Activated CD4-positive, alpha-beta T cell treated with anti-CD3 and anti-CD28 coated beads for 24 hours (primary cell): Measurements from ENCODE around the gene NINJ2.

Experiments used
- DNase-seq, 2 donors: peaks; one replicate each; pipeline ENCODE4 v3.0.0-alpha.2; 2020; ENCODE audit warnings: low read depth in 2 of 2

NINJ2 gene

DNA sequence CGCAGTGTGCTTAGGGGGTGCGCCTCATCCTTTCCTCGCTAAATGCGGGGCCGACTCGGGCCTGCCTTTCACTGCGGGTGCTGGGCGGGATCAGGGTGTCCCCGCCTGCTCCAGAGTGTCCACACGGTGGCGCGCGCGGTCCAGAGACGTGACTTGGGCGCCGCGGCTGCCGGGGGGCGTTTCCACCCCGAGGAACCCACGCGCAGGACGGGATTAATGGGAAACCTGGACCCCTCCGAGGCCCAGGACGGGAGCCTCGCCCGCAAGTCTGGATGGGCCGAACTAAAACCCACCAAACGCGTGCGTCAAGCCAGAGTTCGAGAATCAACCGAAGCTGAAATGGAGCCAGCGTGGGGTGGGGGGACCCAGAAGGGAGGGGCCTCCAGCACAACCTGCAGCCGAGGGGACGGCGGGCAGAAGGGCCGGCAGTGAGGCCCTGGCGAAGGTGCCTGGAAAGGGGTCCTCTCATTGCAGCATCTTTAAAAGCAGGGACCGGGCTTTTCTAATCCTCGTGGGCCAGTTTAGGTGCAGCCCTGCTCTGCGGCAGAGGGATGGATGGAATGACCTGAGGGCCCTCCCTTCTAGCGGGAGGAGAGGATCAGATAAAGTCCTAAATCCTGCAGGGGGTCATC, 93.3 kb downstream of the NINJ2 start:
- DNase-seq = peak; percentile 83 to 85

GRCh38 chr12:569091-569676, 94.1 kb downstream of the NINJ2 start:
- DNase-seq = no peak

GRCh38 chr12:568486-568885, 94.8 kb downstream of the NINJ2 start:
- DNase-seq = no peak

DNA sequence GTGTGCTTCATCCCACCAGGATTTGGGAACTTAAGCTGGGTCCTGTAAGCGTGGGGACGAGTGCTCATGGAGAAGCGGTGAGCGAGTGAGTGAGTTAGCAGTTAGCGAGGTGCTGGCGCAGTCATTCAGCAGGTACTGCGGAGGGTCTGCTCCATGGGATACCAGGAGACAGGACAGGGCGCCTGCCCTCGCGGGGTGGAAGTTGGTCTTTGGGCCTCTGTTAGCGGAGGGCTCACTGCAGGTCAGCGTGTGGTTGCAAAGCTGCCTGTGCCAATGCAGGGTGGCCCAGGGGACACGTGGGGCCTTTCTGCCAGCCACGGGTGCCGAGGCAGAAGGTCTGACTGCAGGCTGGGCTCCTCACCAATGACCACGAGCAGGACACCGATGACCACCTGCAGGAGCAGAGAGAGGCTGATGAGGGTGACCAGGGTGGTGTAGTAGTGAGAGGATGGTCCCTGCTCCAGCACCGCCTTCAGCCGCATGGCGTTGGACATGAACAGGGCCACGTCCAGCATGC, 97.6 kb downstream of the NINJ2 start:
- no peak for DNase-seq

DNA sequence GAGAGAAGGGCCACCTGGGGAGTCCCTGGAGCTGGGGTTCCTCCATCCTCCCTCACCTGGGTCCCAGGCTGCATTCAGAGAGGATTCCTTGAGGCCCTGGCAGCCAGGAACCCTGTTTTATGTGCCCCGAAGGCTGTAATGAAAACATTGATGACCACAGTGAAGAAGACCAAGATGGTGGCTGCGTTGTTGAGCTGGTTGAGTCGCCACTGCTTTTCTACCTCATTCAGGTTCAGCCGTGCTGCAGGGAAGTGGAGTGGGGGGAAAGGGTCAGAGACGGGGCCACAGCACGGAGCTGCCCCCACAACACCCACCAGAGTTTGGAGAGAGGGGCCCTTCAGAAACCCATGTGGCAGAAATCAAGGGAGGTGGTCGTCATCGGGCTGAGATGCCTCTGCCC, 98.1 kb downstream of the NINJ2 start:
- no peak for DNase-seq

DNA sequence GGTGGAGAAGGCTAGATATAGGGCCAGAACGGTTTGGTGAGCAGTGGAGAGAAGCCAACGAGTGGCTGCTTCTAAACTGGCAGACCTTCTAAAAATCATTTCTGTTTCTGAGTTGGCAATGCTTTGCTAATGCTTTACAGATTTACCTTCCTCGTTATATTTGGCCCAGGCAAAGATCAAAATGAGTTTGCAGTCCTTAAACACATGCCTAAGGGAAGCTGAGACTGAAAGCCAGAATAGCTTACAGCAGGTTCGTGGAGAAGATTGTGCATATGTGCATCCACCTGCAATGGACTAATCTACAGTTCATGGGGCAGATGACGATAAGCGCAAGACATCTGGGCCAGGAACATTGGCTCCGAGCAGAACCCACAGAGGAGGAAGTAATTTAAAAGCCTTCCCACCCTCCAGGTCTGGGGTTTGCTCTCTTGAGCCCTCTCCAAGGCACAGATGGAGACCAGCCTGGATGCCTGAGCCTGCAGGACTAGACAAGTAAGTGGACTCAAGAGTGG, 99.4 kb downstream of the NINJ2 start:
- DNase-seq = no peak

- DNase-seq = peak in 1 of 2 donors; percentile 30
These were observed 99.9 kb downstream of the NINJ2 start for GRCh38 chr12:563250-563781.

DNA sequence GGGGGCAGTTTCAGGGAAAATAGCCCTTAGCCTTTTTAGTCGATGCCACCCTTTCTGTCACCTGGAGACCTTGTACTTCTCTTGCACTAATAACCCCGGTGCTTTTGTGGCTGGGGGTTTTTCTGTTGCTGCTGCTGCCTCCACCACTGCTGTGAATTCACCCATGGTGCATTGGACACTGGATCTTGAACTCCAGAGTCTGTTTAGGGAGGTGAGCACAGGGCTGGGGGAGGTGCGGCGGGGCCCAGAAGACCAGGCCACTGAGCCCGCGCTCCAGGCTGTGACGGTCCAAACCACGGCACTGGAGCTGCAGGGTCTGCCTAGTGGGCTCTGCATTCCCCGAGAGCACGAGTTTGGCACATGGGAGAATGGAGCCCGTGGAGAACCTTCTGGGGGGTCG, 100.6 kb downstream of the NINJ2 start:
- no peak for DNase-seq

DNA sequence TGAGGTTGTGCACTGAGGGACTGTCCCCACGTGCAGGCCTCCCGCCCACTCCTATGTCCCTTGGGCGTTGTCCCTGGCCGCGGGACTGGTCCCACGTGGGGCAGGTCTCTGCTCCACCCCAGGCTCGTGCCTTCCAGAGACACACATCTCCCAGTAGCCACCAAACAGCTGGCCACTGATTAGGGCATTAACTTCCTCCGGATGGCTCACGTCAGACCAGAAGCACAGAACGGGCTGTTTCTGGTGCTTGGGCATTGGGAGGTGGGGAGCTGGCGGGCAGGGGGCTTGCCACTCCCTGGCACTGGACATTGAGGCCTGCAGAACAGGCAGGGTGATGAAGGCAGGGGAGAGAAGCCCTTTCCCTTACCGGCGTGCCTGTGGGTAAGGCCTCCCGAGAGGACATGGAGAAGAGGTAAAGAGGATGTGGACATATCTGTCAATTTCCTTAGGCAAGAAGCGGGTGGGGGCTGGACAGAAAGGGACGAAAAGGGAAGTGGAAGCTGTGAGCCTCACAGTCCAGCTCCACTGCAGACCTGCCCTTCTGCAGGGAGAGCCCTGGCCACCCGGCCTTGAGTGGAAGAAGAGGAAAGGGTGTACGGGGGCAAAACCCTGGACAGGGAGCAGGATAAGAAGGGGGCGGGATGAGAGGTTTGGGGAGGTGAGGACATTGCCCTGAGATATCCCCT, 101.2 kb downstream of the NINJ2 start:
- DNase-seq = no peak

DNA sequence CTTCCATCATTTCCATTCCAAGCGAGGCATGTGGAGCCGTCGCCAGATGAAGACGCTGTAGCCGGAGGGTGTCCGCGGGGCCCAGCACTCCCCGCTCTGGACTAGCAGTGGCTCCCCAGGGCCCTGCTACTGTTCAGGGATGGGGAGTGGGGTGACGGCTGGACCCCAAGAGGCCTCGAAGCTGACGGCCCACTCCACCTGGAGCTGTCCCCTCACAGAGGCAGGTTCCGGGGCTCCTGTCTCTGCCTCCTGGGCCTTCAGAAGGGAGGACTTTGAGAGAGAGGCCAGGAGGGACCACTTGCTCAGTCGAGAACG, 101.9 kb downstream of the NINJ2 start:
- no peak for DNase-seq

- no peak for DNase-seq
These were observed 102.4 kb downstream of the NINJ2 start for GRCh38 chr12:560691-561390.

DNA sequence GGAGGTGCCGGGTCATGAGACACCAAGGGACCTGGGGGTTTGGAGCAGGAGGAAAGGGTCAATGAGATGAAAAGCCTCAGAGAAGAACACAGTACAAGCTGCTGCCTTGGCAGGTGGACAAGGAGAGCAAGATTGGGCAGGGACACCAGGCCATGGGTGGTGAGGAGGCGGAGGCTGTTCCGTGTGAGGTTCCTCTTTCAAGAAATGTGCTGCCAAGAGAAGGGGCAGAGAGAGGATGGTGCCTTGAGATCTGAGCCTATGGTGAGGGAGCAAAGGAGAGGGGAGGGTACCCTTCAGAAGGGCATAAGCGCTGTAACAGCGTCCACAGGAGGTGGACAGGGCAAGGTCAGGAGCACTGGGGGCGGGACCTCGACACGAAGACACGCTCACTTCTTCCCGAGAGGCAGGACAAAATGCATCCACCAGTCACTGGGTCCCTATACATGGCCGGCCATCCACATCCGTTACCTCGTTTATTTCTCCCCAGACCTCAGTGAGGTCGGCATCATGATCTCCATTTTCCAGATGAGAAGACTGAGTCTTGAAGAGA, 103.3 kb downstream of the NINJ2 start:
- DNase-seq = no peak

DNA sequence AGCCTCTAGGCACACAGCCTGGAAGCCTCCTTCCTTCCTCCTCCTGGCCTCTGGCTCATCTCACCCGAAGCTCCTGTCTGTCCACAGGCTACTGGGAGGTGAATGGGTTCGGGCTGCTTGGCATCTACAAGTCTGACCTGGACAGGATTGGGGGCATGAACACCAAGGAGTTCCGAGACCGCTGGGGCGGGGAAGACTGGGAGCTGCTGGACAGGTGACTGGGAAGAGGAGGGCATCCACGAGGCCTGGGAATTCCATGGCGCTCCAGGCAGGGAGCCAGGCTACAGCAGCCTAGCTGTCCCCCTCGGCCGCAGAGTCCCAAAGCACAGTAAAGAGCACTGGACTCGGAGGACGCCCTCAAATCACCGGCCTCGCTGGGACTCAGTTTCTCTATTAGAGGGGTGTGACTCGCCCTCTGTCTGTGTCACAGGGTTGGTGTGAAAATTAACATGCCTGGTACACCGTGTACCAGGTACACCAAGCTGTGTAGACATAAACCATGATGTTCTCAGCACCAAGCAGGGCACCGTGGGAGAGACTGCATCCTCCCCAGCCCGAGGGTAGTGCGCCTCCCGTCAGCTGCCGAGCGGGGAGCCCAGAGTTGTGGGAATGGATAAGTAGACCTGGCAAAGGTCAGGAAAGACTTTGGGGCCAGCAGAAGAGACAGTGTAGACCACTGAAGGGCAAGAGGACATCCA, 103.9 kb downstream of the NINJ2 start:
- no peak for DNase-seq

DNA sequence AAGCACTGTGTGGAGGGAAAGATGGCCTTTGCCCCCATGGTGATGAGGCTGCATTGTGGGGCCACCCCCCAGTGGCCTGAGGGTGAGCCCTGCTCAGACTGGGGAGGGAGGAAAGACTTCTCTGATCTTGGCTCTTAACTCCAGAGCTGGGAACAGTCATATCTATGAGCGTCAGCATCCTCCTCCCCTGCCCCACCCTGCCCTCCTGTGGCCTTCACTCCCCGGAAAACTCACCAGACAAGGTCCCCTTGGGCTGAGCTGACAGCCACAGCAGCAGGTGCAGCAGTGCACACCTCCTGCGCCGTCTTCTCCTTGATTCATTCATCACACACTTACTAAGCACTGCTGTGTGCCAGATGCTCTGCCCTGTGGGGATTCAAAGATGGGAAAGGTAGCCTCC, 104.7 kb downstream of the NINJ2 start:
- DNase-seq = no peak

DNA sequence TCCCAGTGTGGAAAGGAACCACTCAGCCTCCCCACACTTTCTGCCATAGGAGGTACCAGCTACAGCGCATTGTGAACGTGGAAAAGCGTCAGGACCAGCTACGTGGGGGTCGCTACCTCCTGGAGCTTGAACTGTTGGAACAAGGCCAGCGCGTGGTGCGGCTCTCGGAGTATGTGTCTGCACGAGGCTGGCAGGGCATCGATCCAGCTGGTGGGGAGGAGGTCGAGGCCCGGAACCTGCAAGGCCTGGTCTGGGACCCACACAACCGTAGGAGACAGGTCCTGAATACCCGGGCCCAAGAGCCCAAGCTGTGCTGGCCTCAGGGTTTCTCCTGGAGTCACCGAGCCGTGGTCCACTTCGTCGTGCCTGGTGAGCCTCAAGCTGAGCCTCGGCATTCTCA, 106.7 kb downstream of the NINJ2 start:
- no peak for DNase-seq

DNA sequence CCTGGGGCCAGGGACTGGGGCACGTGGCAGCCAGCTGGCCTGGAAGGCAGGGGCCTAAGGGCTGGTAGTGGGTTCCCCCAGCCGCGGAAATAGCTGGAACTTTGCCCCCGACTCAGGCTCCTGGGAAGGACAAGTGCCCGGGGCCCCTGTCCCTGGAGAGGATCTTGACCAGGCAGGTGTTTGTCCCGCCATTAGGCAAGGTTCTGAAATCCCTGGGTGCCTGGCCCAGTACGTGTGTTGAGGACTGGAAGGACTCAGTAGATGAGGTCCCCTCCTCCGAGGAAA, 109.3 kb downstream of the NINJ2 start:
- no peak for DNase-seq

DNA sequence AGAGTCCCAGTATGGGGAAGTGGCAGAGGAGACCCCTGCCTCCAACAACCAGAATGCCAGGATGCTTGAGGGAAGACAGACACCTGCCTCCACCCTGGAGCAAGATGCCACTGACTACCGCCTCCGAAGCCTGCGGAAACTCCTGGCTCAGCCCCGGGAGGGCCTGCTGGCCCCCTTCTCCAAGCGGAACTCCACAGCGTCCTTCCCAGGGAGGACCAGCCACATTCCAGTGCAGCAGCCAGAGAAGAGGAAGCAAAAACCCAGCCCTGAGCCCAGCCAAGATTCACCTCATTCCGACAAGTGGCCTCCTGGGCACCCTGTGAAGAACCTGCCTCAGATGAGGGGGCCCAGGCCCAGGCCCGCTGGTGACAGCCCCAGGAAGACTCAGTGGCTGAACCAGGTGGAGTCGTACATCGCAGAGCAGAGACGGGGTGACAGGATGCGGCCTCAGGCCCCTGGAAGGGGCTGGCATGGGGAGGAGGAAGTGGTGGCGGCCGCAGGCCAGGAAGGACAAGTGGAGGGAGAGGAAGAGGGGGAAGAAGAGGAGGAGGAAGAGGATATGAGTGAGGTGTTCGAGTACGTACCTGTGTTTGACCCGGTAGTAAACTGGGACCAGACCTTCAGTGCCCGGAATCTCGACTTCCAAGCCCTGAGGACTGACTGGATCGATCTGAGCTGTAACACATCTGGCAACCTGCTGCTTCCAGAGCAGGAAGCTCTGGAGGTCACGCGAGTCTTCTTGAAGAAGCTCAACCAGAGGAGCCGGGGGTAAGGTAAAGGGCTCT, 109.8 kb downstream of the NINJ2 start:
- no peak for DNase-seq

GRCh38 chr12:552466-552865, 110.8 kb downstream of the NINJ2 start:
- DNase-seq = no peak

DNA sequence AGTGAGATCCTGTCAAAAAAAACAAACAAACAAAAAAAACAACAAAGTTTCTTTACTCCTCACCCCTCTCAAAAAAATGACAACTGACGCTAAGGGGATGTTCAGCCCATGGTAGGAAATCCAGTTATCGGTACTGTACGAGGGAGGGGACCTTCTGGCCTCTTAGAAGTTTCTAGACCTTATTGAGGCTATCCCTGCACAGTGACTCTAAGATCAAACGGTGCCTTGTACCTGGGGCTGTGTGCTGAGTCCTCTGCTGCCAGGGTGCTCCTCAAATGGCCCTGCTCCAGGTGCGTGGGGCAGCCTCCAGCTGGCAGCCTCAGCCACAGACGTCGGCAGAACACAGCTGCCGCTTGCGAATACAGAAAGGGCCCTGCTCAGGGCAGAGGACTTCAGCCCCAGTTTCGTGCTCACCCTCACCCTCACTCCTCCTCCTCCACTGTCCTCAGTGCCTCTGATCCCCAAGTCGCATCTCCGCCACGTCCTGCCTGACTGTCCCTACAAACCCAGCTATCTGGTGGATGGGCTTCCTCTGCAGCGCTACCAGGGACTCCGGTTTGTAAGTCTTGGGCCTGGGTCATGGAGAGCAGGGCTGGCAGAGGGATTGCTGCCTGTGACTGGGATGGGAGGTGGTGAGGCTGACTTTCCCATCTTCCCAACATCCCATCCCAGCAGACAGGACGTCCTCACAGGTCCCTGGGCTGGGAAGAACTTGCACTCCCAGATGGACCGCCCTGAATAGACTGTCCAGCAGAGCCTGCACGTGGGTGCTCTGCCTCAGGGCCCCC, 112.6 kb downstream of the NINJ2 start:
- DNase-seq = no peak

DNA sequence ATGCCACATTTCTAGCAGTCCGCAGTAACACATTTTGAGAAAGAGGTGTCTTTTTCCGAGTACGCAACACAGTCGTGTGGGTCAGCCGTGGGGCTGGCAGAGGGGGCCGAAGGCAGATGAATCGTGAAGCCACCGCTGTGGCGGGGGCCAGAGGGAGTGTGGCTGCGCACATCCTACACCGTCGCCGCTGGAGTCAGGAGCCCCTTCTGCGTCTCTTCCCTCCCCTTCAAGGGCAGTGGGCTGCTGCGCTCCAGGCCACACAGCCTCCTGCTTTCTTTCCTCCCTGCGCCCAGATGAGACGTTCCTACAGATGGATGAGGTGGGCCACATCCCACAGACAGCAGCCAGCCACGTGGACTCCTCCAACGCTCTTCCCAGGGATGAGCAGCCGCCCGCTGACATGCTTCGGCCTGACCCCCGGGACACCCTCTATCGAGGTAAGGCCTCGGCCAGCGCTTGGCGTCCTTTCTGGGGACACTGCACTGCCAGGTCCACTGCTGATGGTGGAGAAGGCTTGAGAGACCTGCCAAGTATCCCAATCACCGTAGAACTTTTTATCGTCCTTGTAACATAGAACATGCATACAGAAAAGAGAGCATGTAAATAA, 113.7 kb downstream of the NINJ2 start:
- DNase-seq = no peak
